ENCODE results near the gene PPP2R5C.

The PPP2R5C gene

DNA sequence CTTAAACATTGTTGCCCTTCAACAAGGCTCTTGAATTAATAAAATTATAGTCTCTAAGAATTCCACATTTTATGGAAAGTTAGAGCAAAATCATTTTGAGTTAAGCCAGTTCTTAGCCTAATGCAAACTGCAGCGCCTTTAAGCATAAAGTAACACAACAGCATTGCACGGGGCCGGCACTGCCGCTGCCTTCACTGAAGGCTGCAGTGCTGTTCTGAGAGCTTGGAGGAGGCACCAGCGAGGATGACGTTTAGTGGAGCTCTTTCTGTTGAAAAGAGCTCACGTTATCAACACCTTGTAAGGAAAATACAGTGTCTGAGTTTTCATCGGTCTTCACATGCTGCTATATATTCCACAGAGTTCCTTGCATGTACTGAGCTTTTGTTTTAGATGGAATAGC lies 164.6 kb downstream of the PPP2R5C start:
- DNase-seq = no peak

DNA sequence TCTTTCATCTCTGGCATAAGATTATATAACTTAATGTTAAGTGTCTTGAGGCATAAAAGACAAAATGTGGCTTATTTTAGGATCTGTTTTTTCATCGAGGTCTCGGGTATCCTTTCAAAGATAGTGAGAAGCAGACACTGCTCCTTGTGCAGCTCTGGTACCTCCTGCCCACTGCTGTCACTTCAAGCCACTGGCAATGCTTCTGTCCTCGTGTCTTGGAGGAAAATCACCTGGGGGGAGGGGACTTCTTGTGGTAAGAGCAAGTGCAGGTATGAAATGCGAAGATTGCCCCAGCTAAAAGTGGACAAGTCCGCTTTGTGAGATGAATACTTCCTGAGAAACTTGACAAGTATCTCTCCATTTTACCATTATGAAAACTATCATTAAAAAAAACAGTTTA lies 165.1 kb downstream of the PPP2R5C start:
- no peak for DNase-seq

DNA sequence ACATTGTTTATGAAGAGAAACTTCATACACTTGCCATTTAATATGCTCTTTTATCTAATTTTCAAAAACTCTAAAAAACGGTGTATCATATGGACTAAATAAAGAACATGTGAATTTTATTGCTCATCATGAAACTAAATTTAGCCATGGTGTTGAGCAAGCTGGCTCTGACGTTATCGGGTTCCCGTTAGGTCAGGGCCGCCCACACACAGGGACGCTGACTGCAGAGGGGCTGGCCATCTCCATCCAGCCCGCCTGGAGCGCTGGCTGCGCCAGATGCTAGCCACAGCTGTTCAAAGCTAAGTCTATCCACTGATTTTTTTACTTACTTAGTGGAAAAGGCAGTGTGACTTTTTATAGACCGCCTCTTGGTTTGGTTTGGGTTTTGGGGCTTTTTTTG lies 166.3 kb downstream of the PPP2R5C start:
- DNase-seq = peak; percentile 90

DNA sequence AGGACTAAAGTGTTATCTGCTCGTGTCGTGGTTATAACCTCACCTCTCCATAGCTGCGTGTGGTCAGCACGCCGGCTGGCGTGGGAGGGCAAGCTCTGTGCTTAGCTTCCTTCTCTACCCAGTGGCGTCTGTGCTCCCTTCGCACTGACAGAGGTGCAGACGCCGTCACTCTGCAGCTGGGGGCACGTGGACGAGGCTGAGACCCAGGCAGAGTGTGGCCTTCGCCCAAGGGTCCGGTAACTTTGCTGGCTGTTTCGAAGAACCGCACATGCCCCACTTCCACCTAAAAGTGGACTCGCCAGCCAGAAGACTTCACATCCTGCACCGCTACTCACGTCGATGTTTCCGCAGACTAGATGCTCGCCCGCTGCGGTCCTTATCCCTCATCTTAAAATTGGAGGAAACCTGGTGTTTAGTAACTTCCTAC lies 166.9 kb downstream of the PPP2R5C start:
- DNase-seq = no peak

DNA sequence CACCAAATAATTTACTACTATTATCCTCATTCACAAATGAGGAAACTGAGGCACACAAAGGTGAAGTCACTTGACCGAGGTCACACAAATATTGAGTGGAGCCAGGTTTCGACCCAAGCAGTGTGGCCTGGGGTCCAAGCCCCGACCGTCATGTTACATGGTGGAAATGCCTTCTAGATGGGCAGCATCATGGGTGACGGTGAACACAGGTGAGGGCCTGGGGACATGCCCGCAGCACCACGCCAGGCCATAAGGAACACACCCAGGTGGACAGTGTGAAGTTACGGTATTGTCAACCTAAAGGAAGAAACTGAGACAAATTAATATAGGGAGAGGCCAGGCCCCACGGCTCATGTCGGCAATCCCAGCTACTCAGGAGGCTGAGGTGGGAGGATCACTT lies 167.6 kb downstream of the PPP2R5C start:
- no peak for DNase-seq

DNA sequence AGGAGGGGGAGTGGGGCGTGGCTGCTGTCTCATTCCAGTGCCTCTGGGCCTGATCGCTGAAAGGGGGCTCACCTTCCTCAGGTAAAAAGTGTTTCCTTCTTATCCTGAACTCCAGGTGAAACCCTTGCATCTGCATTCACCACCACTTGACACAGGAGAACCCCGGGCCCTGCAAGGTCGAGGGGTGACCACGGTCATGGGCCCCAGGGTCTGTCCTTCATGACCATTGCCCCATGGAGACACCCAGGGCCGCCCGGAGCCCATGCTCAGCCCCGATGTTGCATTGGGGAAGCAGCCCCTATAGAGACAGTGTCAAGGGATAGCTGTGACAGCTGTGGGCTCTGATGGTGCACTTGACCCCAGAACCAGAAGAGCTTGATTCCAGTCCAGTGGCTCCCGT lies 168.4 kb downstream of the PPP2R5C start:
- no peak for DNase-seq

DNA sequence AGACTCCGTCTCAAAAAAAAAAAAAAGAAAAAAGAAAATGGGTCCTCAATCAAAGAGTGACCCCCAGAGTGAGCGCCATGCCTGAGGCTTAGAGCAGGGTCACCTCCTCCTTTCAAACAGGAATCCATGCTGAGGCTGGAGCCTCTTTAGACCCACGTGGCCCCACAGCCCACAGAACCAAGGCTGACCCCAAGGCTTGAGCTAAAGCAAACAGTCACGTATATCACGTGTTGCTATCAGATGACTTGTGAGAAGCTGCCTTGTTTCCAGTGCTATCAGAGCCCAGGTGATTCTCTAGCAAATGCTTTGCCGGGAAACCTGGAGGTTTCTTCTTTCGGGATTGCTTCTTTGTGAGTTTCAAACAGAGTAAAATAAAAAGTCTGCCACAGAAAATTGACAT lies 171.2 kb downstream of the PPP2R5C start:
- no peak for DNase-seq

DNA sequence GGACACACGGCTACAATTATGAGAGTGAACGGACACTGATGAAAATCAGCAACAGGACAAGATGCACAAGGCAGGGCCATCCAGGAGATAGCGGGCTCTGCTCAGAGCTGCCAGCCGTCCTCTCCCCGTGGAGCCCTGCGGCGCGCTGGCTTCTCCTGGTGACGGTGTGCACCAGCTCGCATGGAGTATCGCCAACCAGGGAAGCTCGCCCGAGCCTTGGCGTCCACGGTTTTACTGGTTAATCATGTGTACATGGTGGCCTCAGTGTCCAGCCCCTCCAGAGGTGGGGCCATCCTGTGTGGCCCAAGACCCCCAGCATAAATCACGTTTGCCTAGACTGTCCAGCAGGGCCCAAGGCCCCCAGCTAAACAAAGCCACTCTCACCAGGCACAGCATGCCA lies 171.7 kb downstream of the PPP2R5C start:
- DNase-seq = no peak

DNA sequence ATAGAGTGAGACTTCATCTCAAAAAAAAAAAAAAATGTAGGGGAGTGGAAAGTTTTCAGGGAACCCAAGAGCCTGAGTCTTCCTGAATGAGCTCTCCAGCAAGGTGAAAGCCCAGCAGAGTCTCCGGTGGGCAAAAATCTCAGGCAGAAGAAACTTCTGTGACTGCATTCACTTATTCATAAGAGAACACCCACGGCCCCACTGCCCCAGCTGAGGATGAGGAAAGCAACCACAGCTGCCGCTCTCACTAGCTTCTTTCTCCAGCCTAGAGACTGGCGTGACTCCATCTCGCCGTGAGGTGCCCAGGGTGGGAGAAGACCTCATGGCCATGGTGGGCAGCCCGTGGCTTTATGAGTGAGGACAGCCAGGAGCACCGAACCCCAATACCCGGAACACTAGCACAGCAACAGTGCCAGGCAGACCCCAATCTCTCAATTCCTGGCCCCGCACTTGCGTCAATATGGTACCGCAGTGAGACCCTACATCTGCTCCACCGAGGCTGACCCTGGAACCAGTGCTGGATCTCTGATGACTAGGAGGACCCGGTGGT lies 173.2 kb downstream of the PPP2R5C start:
- no peak for DNase-seq

DNA sequence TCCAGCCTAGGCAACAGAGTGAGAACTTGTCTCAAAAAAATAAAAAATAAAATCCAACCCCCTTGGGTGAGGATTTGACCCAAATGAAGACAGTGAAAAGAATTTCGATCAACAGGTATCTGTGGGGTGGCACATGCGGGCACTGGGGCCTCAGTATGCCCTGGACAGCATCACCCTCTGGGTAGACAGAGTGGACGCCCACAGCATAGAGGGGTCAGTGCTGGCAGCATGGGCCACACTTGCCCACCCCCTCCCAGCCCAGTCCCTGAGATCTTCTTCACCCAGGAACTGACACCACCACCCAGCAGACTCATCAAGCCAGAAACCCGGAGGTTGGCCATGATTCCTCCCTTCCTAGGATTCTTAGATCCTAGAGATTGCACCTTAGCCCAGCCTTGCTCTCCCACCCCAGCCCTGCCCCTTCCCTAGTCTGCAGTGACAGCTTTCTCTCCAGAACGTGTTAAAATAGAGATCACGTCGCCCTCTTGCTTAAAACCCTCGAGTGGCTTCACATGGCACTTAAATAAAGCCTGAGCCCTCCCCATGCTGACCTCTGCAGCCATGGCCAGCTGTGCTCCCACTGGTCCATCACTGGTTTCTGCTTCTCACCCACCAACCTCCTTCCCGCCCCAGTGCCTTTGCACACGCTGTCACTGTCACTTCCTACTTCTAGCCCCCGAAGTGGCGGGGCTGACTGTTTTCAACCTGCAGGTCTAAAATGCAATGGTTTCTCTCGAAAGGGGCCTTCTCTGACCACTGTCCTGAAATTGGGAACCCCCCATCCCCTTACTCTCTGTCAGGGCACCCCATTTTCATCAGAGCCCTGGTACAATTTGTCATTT lies 176.6 kb downstream of the PPP2R5C start:
- no peak for DNase-seq

DNA sequence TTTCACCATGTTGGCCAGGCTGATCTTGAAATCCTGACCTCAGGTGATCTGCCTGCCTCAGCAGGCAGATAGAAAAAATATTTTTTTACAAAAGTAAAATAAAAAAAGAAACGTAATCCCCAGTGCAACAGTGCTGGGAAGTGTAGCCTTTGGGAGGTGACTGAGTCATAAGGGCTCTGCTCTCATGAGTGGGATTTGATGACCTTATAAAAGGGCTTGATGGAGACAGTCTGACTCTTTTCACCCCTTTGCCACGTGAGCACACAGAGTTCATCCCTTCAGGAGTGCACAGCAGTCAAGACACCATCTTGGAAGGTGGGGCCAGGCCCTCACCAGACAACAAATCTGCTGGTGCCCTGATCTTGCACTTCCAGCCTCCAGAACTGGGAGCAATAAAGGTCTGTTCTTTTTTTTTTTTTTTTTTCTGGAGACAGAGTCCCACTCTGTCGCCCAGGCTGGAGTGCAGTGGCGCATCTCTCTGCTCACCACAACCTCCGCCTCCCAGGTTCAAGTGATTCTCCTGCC lies 178.2 kb downstream of the PPP2R5C start:
- DNase-seq = no peak

DNA sequence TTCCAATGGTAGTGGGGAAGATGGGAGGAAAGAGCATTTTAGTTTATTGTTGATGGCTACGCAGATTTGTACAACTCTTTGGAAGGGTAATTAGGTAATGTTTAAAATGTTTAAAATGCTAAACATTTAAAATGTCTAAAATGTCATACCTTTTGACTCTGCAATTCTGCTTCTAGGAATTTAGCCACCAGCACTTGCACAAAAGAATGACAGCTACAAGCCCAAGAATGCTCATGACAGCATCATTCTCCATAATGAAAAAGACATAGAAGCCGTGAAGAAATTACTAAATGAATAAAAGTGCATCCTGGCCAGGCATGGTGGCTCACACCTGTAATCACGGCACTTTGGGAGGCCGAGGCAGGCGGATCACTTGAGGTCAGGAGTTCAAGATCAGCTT lies 182.9 kb downstream of the PPP2R5C start:
- no peak for DNase-seq

DNA sequence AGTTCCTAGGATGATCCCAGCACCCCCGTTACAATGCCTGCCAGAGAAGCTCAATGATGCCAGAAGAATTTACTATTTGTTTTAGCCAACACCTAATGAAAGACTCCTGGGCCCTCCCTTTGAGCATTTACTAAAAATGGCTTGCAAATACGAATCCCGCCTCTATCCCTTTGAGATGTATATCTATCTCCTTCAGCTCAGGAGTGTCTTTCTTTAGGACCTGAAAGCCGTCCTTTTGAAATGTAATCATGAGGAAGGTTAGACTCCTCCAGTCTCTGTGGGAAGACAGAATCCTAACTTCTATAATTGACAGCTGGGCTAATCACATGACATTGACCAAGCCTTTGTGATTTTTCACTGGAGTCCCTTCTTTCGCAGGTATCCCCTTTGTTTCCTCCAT lies 183.7 kb downstream of the PPP2R5C start:
- DNase-seq = no peak

DNA sequence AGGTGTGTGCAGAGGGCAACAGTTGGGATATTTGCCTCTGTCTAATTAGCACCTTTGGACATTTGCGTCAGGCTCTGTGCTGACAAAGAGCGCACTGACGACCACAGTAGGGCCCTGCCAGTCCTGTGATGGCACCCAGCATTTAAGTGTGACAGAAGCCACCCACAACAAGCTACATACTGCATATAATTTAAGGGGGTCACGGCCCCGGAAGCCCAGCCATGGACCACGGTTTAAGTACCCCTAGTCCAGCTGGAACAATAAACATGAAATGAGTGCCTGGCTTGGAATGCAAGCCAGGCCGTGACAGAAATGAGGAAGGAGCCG lies 186.0 kb downstream of the PPP2R5C start:
- DNase-seq = no peak

DNA sequence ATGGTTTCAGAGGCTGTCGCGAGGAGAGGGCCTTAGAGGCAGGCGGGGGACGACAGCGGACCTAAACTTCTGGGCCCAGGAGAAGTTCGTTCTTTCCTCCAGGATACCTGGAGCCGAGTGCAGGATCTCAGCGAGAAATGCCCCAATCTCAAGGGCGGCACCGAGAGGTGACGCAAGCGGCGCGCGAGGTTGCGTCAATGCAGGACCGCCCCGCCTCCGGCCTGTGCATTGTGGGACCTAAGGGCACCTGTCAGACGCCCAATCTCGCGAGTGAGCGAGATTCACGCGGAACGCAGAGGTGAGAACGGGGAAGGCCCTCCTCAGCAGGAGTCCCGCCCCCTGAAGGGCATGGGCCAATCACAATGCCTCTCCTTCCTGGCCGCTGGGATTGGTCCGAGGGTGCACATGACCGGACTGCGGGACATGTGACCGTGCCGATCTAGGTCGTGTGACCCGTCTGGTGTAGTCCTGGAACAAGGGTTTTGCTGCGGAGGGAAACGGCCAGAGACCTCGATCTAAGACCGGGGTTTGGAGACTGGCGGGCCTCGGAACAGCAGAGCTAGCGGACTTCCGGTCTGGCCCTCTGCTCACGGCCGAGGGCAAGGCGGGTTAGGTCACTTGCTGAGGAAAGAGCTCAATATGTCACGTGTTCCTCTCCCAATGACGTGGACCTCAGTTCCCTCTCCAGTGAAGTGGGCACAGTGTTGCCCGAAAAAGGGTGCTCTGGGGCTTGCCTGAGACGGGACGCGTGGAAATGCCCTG lies 186.6 kb downstream of the PPP2R5C start:
- peak; percentile 100 for DNase-seq

DNA sequence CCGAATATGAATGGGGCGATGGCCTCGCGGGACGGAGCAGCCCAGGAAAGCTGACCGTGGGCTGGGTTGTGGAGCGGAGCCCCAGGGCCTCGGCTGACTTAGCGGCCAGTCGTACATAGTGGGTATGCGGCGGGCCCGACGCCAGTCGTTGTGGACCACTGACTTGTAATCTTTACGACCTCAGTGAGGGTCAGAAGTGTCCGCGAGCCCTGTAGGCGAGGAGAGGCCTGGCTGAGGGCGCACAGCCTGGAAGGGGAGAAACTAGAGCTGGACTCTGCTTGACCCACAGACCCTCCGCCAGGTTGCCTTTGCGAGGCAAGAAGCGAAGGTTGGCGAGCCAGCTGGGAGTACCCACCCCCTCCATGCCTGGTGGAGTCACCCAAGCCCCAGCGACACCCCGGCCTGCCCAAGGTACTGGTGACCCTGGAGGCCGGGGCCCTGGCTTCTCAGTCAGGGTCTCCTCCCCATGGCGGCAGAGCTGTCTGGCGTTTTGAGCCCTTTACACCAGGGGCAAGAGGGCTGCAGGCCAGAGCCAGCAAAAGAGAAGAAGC lies 187.2 kb downstream of the PPP2R5C start:
- DNase-seq = peak; percentile 53

DNA sequence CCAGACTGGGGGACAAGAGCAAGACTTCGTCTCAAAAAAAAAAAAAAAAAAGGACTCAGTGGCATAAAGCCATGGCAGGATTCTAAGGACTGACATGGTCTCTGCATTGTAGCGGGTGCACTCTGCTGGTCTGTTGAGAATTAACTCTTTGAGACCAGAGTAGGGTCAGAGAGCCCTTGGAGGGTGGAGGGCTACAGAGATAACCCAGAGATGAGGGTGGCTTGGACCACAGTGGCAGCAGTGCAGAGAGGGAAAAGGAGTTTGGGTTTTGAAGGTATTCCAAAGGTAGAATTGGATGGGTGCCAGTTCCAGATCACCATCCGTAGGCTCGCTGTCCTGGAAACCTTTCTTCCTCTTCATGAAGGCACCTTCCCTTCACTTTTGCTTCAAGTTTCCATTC lies 188.6 kb downstream of the PPP2R5C start:
- no peak for DNase-seq

DNA sequence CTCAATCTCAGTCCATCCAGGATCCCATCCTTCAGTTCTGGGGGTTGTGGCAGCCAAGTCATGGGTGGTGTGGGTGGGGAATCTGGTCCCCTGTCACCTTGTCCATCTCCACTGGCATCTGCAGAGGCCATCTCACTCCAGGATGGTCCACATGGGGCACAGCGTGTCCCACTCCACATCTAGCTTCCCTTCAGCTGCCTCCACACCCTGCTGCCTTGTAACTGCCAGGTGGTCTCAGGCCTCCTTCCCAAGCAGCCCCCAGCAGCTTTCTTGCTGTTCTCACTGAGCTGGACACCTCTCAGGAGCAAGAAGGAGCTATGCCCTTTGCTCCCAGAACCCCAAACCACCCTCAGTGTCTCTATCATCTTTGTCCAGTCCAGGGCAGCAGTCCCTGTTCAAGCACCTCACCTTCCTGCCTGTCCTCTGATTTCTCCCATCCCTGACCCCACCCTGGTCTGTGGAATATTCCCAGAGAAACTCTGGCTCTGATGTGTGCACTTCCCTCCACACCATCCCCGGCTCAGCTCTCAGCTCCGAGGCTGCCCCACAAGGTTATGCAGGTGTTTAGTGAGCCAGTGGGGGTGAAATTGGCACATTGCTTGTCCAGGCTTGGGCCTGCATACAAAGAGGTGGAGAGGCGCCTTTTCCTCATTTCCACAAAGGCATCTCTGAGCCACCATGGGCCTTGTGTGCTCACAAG lies 189.2 kb downstream of the PPP2R5C start:
- DNase-seq = no peak

DNA sequence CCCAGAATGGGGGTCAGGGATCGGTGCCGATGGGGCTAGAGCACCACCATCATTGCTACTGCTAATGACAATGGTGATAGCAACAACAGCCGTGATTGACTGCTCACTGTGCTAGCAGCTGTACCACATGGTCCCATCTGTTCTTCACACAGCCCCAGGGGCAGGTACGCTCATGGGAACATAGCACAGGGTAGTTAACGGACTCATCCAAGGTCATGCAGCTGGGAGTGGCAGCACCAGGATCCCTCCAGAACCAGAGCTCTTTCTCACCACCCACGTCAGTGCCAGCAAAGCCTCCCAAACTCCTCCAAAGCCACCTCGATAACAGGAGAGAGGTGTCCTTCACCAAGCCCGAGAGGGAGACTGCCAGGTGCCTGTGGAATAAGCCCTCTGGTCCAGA lies 191.6 kb downstream of the PPP2R5C start:
- no peak for DNase-seq

DNA sequence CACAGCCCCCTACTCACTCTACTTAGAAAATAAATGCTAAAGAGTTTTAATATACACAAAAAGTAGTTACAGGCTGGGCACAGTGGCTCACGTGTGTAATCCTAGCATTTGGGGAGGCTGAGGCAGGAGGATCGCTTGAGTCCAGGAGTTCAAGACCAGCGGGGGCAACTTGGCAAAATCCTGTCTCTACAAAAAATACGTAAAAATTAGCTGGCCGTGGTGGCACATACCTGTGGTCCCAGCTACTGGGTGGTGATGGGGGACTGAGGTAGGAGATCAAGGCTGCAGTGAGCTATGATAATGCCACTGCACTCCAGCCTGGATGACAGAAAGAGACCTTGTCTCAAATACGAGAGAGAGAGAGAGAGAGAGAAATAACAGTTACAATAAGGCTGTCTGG lies 193.0 kb downstream of the PPP2R5C start:
- no peak for DNase-seq

DNA sequence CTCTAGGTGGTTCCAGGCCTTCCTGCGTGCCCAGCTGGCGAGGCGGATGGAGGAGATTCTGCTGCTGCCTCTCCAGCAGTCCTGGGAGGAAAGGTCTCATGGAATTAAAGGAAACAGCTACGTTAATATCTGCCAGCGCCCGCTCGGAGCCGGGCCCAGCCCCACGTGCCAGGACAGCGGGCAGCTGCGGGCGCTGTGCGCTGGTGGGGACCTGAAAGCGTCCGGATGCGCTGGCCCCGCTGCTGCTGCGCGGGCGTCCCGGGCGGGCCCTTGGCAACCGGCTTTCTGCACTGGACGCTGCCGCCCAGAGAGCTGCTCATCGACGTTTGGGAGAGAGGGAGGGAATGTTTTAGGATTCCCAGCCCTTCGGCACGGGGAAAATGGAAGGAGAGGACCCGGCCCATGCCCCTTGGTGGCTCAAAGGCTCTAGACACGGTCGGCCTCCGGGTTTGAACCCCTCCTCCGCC lies 194.2 kb downstream of the PPP2R5C start:
- no peak for DNase-seq

DNA sequence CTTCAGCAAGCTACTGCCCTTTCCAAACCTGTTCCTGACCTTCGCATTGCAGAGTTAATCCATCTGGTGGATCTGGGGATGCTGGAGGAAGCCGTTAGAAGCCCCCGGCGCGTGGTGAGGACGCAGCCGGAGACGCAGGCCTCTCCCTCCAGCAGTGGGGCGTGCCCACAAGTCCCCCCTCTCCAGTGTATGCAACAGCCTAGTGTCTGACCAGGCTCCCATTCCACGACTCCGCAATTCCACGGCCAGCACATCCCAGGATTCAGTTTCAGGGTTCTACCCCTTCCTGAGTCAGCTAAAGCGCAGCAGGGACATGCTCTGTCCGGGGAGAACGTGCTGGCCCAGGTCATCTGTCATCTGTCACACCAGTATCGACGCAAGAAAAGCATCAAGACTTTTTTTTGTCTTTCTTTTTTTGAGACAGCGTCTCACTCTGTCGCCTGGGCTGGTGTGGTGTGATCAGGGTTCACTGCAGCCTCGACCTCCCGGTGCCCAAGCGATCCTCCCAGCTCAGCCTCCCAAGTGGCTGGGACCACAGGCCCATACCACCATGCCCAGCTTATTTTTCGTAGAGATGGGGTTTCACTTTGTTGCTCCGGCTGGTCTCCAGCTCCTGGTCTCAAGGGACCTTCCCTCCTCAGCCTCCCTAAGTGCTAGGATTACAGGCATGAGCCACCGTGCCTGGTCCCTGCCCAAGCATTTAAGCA lies 194.8 kb downstream of the PPP2R5C start:
- DNase-seq = no peak
